Osteocyte (in vitro differentiated cells): ENCODE results near the gene RIPK3. TPM values are rescaled to one million over a fixed set of nuclear protein-coding genes. Genes with fewer than 3 reads are reported as not detected.

Source experiments
- DNase-seq: peaks from one replicate; pipeline ENCODE4 v3.0.0; 2021; ENCODE audit warnings: mixed read lengths; ENCODE audit not compliant: unreplicated experiment; ENCODE audit errors: extremely low spot score
- H3K27ac Mint-ChIP-seq: one replicate; pipeline ENCODE4 v1.8.0; 2021; ENCODE audit warnings: mild to moderate bottlenecking, mixed read lengths; ENCODE audit not compliant: unreplicated experiment
- H3K27me3 Mint-ChIP-seq: one replicate; pipeline ENCODE4 v1.8.0; 2021; ENCODE audit warnings: mixed read lengths; ENCODE audit not compliant: unreplicated experiment
- H3K36me3 Mint-ChIP-seq: one replicate; pipeline ENCODE4 v1.8.0; 2021; ENCODE audit warnings: mixed read lengths; ENCODE audit not compliant: unreplicated experiment
- H3K4me1 Mint-ChIP-seq: one replicate; pipeline ENCODE4 v1.8.0; 2021; ENCODE audit warnings: mixed read lengths; ENCODE audit not compliant: unreplicated experiment
- H3K4me3 Mint-ChIP-seq: one replicate; pipeline ENCODE4 v1.8.0; 2021; ENCODE audit warnings: mild to moderate bottlenecking, moderate library complexity, mixed read lengths; ENCODE audit not compliant: unreplicated experiment
- H3K9me3 Mint-ChIP-seq: one replicate; pipeline ENCODE4 v1.8.0; 2021; ENCODE audit warnings: mixed read lengths; ENCODE audit not compliant: unreplicated experiment
- CTCF ChIP-seq: fragments of 200-600 bp; sonication (generic); IDR thresholded peaks from 2 replicates; pipeline ENCODE4 v1.5.0; 2021; ENCODE audit warnings: antibody characterized with exemption, mild to moderate bottlenecking, moderate library complexity
- total RNA-seq: library from RNA; stranded (reverse); gene quantifications from 2 replicates; pipeline ENCODE4 v1.2.1, GENCODE V29; 2021

The RIPK3 gene
- total RNA-seq, 1 donor from 2014 or later: 0.78 TPM

- DNase-seq: no peak
- TF ChIP-seq CTCF: no peak
- Mint-ChIP-seq H3K9me3 (no peaks in the 10 kb centered on the region), H3K4me1 (peaks cover 11% of the 10 kb centered on the region), H3K27ac (no peak overlapping the region), H3K36me3 (no peaks in the 10 kb centered on the region), H3K4me3 (no peak overlapping the region), H3K27me3 (peaks cover 26% of the 10 kb centered on the region)
Observed at GRCh38 chr14:24385524-24385923, 45.7 kb upstream of the RIPK3 start.

- Mint-ChIP-seq H3K27me3 (peaks cover 26% of the 10 kb centered on the region), H3K27ac (no peak overlapping the region), H3K36me3 (no peaks in the 10 kb centered on the region), H3K4me1 (peaks cover 8% of the 10 kb centered on the region), H3K9me3 (no peaks in the 10 kb centered on the region), H3K4me3 (no peak overlapping the region)
- no peak for TF ChIP-seq CTCF
- no peak for DNase-seq
Observed at GRCh38 chr14:24384169-24384568, 44.4 kb upstream of the RIPK3 start.

- H3K36me3 Mint-ChIP-seq: peaks cover 5% of the 10 kb centered on the region
- no peak for TF ChIP-seq CTCF
- H3K27me3 Mint-ChIP-seq: peaks cover 14% of the 10 kb centered on the region
- DNase-seq: no peak
- H3K4me3 Mint-ChIP-seq: no peak overlapping the region
- H3K4me1 Mint-ChIP-seq: peaks cover 8% of the 10 kb centered on the region
- H3K9me3 Mint-ChIP-seq: no peaks in the 10 kb centered on the region
- no peak overlapping the region for H3K27ac Mint-ChIP-seq
Observed at GRCh38 chr14:24382064-24382371, 42.2 kb upstream of the RIPK3 start.

- Mint-ChIP-seq H3K36me3 (peaks cover 8% of the 10 kb centered on the region), H3K27me3 (peaks cover 10% of the 10 kb centered on the region), H3K4me3 (no peak overlapping the region), H3K4me1 (peaks cover 8% of the 10 kb centered on the region), H3K9me3 (no peaks in the 10 kb centered on the region), H3K27ac (peak overlapping the region; percentile 3)
- DNase-seq: no peak
- TF ChIP-seq CTCF: no peak
Observed at GRCh38 chr14:24381363-24382063, 41.7 kb upstream of the RIPK3 start.

GRCh38 chr14:24379907-24380730 lies 40.3 kb upstream of the RIPK3 start:
- Mint-ChIP-seq H3K4me1 (peaks cover 8% of the 10 kb centered on the region), H3K9me3 (no peaks in the 10 kb centered on the region), H3K4me3 (no peak overlapping the region), H3K27me3 (peaks cover 6% of the 10 kb centered on the region), H3K36me3 (peaks cover 12% of the 10 kb centered on the region), H3K27ac (peak overlapping the region; percentile 9)
- DNase-seq: no peak
- TF ChIP-seq CTCF: no peak
